ENCODE results near the gene TMCO4. TPM values are rescaled to one million over a fixed set of nuclear protein-coding genes. Genes with fewer than 3 reads are reported as not detected.
A peak's percentile ranks its signal among the peaks of the same experiment; 100 is the strongest.

TMCO4 gene
- total RNA-seq, 2 donors from 2014 or later: 26.9 to 44.1 TPM

DNA sequence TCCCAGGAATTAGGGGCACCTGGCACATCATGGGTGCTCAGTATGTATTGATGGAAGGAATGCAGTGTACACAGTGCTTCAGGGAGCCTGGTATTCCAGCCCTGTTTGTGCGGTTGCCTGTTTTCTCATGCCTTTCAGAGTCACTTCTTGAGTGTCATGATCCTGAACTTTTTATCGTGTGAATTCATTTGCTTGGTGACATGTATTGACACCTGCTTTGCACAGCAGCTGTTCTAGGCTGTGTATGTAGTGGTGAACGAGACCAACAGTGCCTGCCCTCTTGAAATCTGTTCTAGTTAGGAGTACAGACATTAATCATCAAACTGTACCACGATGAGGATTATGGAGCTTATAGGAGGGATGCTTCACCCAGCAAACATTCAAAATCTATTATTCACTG is 128.9 kb downstream of the TMCO4 start:
- no peak overlapping the region for H3K27ac ChIP-seq
- TF ChIP-seq, protein P1, sequence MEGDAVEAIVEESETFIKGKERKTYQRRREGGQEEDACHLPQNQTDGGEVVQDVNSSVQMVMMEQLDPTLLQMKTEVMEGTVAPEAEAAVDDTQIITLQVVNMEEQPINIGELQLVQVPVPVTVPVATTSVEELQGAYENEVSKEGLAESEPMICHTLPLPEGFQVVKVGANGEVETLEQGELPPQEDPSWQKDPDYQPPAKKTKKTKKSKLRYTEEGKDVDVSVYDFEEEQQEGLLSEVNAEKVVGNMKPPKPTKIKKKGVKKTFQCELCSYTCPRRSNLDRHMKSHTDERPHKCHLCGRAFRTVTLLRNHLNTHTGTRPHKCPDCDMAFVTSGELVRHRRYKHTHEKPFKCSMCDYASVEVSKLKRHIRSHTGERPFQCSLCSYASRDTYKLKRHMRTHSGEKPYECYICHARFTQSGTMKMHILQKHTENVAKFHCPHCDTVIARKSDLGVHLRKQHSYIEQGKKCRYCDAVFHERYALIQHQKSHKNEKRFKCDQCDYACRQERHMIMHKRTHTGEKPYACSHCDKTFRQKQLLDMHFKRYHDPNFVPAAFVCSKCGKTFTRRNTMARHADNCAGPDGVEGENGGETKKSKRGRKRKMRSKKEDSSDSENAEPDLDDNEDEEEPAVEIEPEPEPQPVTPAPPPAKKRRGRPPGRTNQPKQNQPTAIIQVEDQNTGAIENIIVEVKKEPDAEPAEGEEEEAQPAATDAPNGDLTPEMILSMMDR (IDR thresholded peaks at IDR 0.05): no peak
- H3K9ac ChIP-seq (ENCODE audit: low read depth in 2 of 2, low read length in 2 of 2): no peak overlapping the region
- peaks cover 8% of the 10 kb centered on the region for H3K27me3 ChIP-seq
- no peak for DNase-seq
- intact Hi-C loops (cut with DNase I): no loop called here
- no peaks in the 10 kb centered on the region for H3K4me1 ChIP-seq
- no peak overlapping the region for H3K4me3 ChIP-seq
- H3K9me3 ChIP-seq: no peaks in the 10 kb centered on the region
- no peaks in the 10 kb centered on the region for H3K36me3 ChIP-seq

DNA sequence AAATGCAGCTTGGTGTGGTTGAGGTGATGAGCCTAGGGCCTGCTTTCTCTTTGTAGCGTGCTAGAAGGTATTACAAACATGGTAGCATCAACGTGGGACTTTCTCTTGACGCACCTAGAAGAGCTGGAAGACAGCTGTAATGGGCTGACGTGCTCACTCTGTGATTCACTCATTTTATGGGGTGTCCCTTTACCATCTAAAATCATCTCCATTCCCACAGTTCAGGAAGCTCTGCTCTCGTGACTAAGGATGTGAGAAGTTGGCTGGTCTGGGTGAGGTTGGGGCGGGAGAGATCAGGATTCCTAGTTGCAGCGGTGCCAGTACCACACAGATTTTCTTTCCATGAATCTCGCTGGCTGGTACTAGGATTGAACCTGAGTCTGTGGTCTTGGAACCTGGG is 130.8 kb downstream of the TMCO4 start:
- TF ChIP-seq, protein P1 (IDR thresholded peaks at IDR 0.05): no peak
- Histone ChIP-seq H3K27me3 (peaks cover 25% of the 10 kb centered on the region), H3K4me1 (no peaks in the 10 kb centered on the region), H3K9ac (ENCODE audit: low read depth in 2 of 2, low read length in 2 of 2) (no peak overlapping the region), H3K27ac (no peak overlapping the region), H3K36me3 (no peaks in the 10 kb centered on the region), H3K9me3 (no peaks in the 10 kb centered on the region), H3K4me3 (no peak overlapping the region)
- DNase-seq: no peak
- intact Hi-C loops (cut with DNase I): no loop called here

DNA sequence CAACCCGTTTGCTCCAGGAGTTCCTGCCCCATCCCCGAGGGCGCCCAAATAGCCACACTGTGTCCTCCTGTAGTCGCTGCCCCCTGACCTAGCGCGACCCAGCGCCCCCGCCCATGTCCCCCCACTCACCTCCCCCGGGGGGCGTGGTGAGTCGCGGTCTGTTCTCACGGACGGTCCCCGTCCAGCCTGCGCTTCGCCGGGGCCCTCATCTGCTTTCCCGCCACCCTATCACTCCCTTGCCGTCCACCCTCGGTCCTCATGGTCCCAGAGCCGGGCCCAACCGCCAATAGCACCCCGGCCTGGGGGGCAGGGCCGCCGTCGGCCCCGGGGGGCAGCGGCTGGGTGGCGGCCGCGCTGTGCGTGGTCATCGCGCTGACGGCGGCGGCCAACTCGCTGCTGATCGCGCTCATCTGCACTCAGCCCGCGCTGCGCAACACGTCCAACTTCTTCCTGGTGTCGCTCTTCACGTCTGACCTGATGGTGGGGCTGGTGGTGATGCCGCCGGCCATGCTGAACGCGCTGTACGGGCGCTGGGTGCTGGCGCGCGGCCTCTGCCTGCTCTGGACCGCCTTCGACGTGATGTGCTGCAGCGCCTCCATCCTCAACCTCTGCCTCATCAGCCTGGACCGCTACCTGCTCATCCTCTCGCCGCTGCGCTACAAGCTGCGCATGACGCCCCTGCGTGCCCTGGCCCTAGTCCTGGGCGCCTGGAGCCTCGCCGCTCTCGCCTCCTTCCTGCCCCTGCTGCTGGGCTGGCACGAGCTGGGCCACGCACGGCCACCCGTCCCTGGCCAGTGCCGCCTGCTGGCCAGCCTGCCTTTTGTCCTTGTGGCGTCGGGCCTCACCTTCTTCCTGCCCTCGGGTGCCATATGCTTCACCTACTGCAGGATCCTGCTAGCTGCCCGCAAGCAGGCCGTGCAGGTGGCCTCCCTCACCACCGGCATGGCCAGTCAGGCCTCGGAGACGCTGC is 133.9 kb downstream of the TMCO4 start:
- Histone ChIP-seq H3K27me3 (peaks cover 27% of the 10 kb centered on the region), H3K9me3 (no peaks in the 10 kb centered on the region), H3K36me3 (no peaks in the 10 kb centered on the region), H3K27ac (no peak overlapping the region), H3K4me1 (no peaks in the 10 kb centered on the region), H3K9ac (ENCODE audit: low read depth in 2 of 2, low read length in 2 of 2) (no peak overlapping the region), H3K4me3 (peak overlapping the region; percentile 19)
- intact Hi-C loops (cut with DNase I): no loop called here
- no peak for DNase-seq
- TF ChIP-seq, protein P1 (IDR thresholded peaks at IDR 0.05): no peak

DNA sequence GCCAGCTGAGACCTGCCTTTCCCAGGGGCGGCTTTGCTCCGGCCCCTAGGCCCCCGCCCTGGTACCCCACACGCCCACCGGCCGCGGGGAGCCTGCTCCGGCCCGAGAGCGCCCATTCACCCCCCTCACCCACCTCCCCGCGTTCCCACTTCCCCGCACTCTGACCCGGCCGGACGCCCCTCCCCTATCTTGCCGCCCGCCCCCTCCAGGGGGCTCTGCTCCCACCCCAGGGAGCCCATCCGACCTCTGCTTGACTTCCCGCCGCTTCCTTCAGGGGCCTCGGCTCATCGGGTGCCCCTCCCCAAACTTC is 134.6 kb downstream of the TMCO4 start:
- TF ChIP-seq, protein P1 (IDR thresholded peaks at IDR 0.05): no peak
- H3K9ac ChIP-seq (ENCODE audit: low read depth in 2 of 2, low read length in 2 of 2): no peak overlapping the region
- intact Hi-C loops (cut with DNase I): no loop called here
- H3K9me3 ChIP-seq: no peaks in the 10 kb centered on the region
- H3K4me1 ChIP-seq: no peaks in the 10 kb centered on the region
- peak overlapping the region; percentile 19 for H3K4me3 ChIP-seq
- DNase-seq: no peak
- H3K36me3 ChIP-seq: no peaks in the 10 kb centered on the region
- H3K27ac ChIP-seq: no peak overlapping the region
- peaks cover 27% of the 10 kb centered on the region for H3K27me3 ChIP-seq

DNA sequence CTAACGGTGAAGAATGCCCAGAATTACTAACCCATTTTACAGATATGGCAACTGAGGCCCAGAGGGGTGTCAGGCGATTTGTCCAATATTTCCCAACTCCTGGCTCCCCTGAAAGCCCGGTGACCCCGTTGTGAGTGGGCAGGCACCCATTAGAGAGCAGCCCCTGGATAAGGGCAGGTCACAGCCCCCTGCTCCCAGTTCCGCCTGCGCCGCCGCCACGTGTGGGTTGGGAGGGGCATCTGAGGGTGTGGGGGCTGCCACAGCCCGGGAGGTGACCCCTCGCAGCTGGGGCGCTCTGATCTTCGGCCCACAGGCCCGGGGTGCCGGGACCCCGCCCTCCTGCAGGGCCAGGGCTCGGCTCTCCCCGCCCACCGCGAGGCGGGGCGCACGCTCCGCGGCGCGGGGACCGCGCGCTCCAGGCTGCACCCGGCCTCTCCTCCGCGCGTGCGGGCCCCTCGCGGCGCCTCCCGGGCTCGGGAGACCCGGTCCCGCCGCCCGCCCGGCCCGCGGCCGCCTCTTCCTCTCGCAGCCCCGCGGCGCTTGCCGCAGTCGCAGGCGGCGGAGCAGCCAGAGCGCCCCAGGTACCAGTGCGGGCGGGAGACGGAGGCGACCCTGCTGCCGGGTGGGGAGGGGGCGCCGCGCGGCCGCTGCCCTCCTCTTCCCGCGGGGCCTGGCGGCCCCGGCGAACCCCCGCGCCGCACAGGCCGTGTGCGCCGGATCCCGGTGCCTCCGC is 135.1 kb downstream of the TMCO4 start, which contains the start of gene HTR6:
TSS of gene HTR6 (plus strand) at position 423 of the 733 bp plus-strand sequence. CDS start 879 bp downstream, outside the sequence.
- peak within 1 kb of the TSS; percentile 19 for H3K4me3 ChIP-seq

More for the DNA sequence above, 135.1 kb downstream of the TMCO4 start, which contains the start of gene HTR6:
- no peak within 1 kb of the TSS for H3K9ac ChIP-seq (ENCODE audit: low read depth in 2 of 2, low read length in 2 of 2)
- peaks cover 27% of the 10 kb centered on the region for H3K27me3 ChIP-seq
- H3K27ac ChIP-seq: no peak within 1 kb of the TSS
- TF ChIP-seq, protein P1 (IDR thresholded peaks at IDR 0.05): no peak
- DNase-seq: no peak
- intact Hi-C loops (cut with DNase I): no loop called here
- no peaks in the 10 kb centered on the region for H3K4me1 ChIP-seq
- no peaks in the 10 kb centered on the region for H3K36me3 ChIP-seq
- H3K9me3 ChIP-seq: no peaks in the 10 kb centered on the region
